ENCODE results near the gene LDLR. TPM values are rescaled to one million over a fixed set of nuclear protein-coding genes. Genes with fewer than 3 reads are reported as not detected.

LDLR gene
- total and polyA plus RNA-seq, 2 donors (not counting 1 experiment from before 2014, with no cell fraction given) = 1.8 to 4.8 TPM

GRCh38 chr19:11125994-11126685 is 36.9 kb downstream of the LDLR start:
- Histone ChIP-seq H3K27me3 (replicated peaks in 1 of 4; ENCODE audit: control extremely low read depth in 1 of 4, control insufficient read depth in 3 of 4, insufficient read depth in 4 of 4, low read length in 3 of 4) (no peaks in the 10 kb centered on the region), H3K9me3 (ENCODE audit: control extremely low read depth in 1 of 3, control insufficient read depth in 2 of 3, insufficient read depth in 1 of 3, low read length in 2 of 3) (peaks cover 0 to 3% (median 0%) of the 10 kb centered on the region in 3 donors), H3K9ac (ENCODE audit: low read length) (no peak overlapping the region), H3K27ac (ENCODE audit: low read length in 2 of 2) (no peak overlapping the region), H3K4me3 (ENCODE audit: control extremely low read depth in 1 of 5, extremely low read depth in 1 of 5, insufficient read depth in 1 of 5, low read depth in 2 of 5, low read length in 4 of 5) (no peak overlapping the region), H3K36me3 (replicated peaks in 1 of 2; ENCODE audit: control extremely low read depth in 1 of 2, control insufficient read depth in 1 of 2, extremely low read depth in 1 of 2, insufficient read depth in 2 of 2, low read length in 1 of 2) (peaks cover 0 to 1% of the 10 kb centered on the region in 2 experiments), H3K4me1 (ENCODE audit: control insufficient read depth in 2 of 2, insufficient read depth in 2 of 2, low read length in 2 of 2) (peaks cover 0 to 5% of the 10 kb centered on the region in 2 donors), H2AFZ (ENCODE audit: insufficient read depth, low read depth, low read length, poor library complexity, severe bottlenecking) (no peak overlapping the region), H3K4me2 (replicated peaks; ENCODE audit: low read depth, low read length, poor library complexity, severe bottlenecking) (no peak overlapping the region), H4K20me1 (ENCODE audit: control insufficient read depth, insufficient read depth, low read length, poor library complexity, severe bottlenecking) (no peaks in the 10 kb centered on the region), H3K79me2 (ENCODE audit: control insufficient read depth, insufficient read depth, low read length) (no peaks in the 10 kb centered on the region)
- POLR2A ChIA-PET = interaction anchor here (0.6 kb wide), 2 partner anchors 166 to 455 kb away, joined by 3 to 4 read pairs; no protein-coding TSS in a partner anchor
- H3K9me3 Mint-ChIP-seq (ENCODE audit: insufficient read depth) = no peaks in the 10 kb centered on the region
- H3K4me1 Mint-ChIP-seq = peaks cover 7% of the 10 kb centered on the region
- 69% methylated on average over 8 of the region's 11 CpGs for WGBS (ENCODE audit: insufficient coverage)
- peak; percentile 83 for DNase-seq
- ATAC-seq (ENCODE audit: low read depth) = peak; percentile 62
- no peak overlapping the region for H3K27ac Mint-ChIP-seq
- CTCF ChIA-PET = interaction anchor here (0.5 to 8.2 kb wide), 57 partner anchors 9 to 1020 kb away, joined by 3 to 179 read pairs (median 4); partner anchors contain the start of genes LDLR and PPAN
- TF ChIP-seq EZH2 (IDR thresholded peaks at IDR 0.05; ENCODE audit: borderline replicate concordance, insufficient read depth, low read depth, low read length, poor library complexity, severe bottlenecking) = no peak
- peak; percentile 90 for TF ChIP-seq CTCF (IDR thresholded peaks at IDR 0.05)
- H3K27me3 Mint-ChIP-seq = no peaks in the 10 kb centered on the region
- no peak overlapping the region for H3K4me3 Mint-ChIP-seq
- intact Hi-C loops (cut with micrococcal nuclease) = loop anchor here (1.0 to 2.0 kb wide), 2 partner anchors 79 to 90 kb away; no protein-coding TSS in a partner anchor

GRCh38 chr19:11127905-11128304 is 38.6 kb downstream of the LDLR start:
- intact Hi-C loops (cut with micrococcal nuclease) = loop anchor here (2.0 kb wide), 1 partner anchor 77 kb away; no protein-coding TSS in a partner anchor
- DNase-seq (no peak), ATAC-seq (ENCODE audit: low read depth) (no peak)
- no peaks in the 10 kb centered on the region for H3K27me3 ChIP-seq (replicated peaks in 1 of 4; ENCODE audit: control extremely low read depth in 1 of 4, control insufficient read depth in 3 of 4, insufficient read depth in 4 of 4, low read length in 3 of 4)
- TF ChIP-seq EZH2 (IDR thresholded peaks at IDR 0.05; ENCODE audit: borderline replicate concordance, insufficient read depth, low read depth, low read length, poor library complexity, severe bottlenecking) = no peak
- TF ChIP-seq CTCF (IDR thresholded peaks at IDR 0.05) = no peak
- no peaks in the 10 kb centered on the region for H3K9me3 Mint-ChIP-seq (ENCODE audit: insufficient read depth)
- no peaks in the 10 kb centered on the region for H3K79me2 ChIP-seq (ENCODE audit: control insufficient read depth, insufficient read depth, low read length)
- 92% methylated on average over 14 of the region's 15 CpGs for WGBS (ENCODE audit: insufficient coverage)
- peaks cover 7% of the 10 kb centered on the region for H3K4me1 Mint-ChIP-seq
- ChIA-PET POLR2A (interaction anchor here (1.9 kb wide), 1 partner anchor 92 kb away, joined by 4 read pairs; no protein-coding TSS in a partner anchor), CTCF (interaction anchor here (1.4 to 8.2 kb wide), 3 partner anchors 94 to 355 kb away, joined by 3 to 179 read pairs (median 7); no protein-coding TSS in a partner anchor)
- no peak overlapping the region for H3K27ac ChIP-seq (ENCODE audit: low read length in 2 of 2)
- no peak overlapping the region for H3K4me3 Mint-ChIP-seq
- peaks cover 0 to 3% (median 0%) of the 10 kb centered on the region in 3 donors for H3K9me3 ChIP-seq (ENCODE audit: control extremely low read depth in 1 of 3, control insufficient read depth in 2 of 3, insufficient read depth in 1 of 3, low read length in 2 of 3)
- H2AFZ ChIP-seq (ENCODE audit: insufficient read depth, low read depth, low read length, poor library complexity, severe bottlenecking) = no peak overlapping the region
- peaks cover 0 to 1% of the 10 kb centered on the region in 2 experiments for H3K36me3 ChIP-seq (replicated peaks in 1 of 2; ENCODE audit: control extremely low read depth in 1 of 2, control insufficient read depth in 1 of 2, extremely low read depth in 1 of 2, insufficient read depth in 2 of 2, low read length in 1 of 2)
- no peaks in the 10 kb centered on the region for H3K27me3 Mint-ChIP-seq
- H3K9ac ChIP-seq (ENCODE audit: low read length) = no peak overlapping the region
- H4K20me1 ChIP-seq (ENCODE audit: control insufficient read depth, insufficient read depth, low read length, poor library complexity, severe bottlenecking) = no peaks in the 10 kb centered on the region
- H3K4me2 ChIP-seq (replicated peaks; ENCODE audit: low read depth, low read length, poor library complexity, severe bottlenecking) = no peak overlapping the region
- H3K27ac Mint-ChIP-seq = no peak overlapping the region
- no peak overlapping the region for H3K4me3 ChIP-seq (ENCODE audit: control extremely low read depth in 1 of 5, extremely low read depth in 1 of 5, insufficient read depth in 1 of 5, low read depth in 2 of 5, low read length in 4 of 5)
- peaks cover 0 to 6% of the 10 kb centered on the region in 2 donors for H3K4me1 ChIP-seq (ENCODE audit: control insufficient read depth in 2 of 2, insufficient read depth in 2 of 2, low read length in 2 of 2)
